SK-N-SH (cell line): ENCODE results near the gene MYBBP1A. TPM values are rescaled to one million over a fixed set of nuclear protein-coding genes. Genes with fewer than 3 reads are reported as not detected.

Source experiments
- CTCF ChIA-PET: fragments of 300-600, 350-600 bp; formaldehyde crosslinking; extraction: SDS; loops from one replicate; lab custom pipeline; 2021; lab: Yijun Ruan, JAX
- POLR2A ChIA-PET: fragments of 350-600 bp; sonication (Branson Sonifier 250); formaldehyde crosslinking; extraction: SDS; loops from one replicate; lab custom pipeline; 2020; ENCODE audit warnings: antibody characterized with exemption, inconsistent platforms; lab: Yijun Ruan, JAX
- DNase-seq: peaks from one replicate; pipeline ENCODE4 v3.0.0; 2012
- H2AFZ ChIP-seq: fragments of 200-600 bp; sonication (generic); 2 replicates; pipeline ENCODE4 v1.8.1; 2016; ENCODE audit warnings: antibody characterized with exemption, mild to moderate bottlenecking, low read depth
- H3F3A ChIP-seq: fragments of 200-600 bp; sonication (generic); replicated peaks from 2 replicates; pipeline ENCODE3; 2016; ENCODE audit warnings: antibody characterized with exemption, mild to moderate bottlenecking; ENCODE audit not compliant: insufficient read depth
- H3K27ac ChIP-seq, 2 experiments: fragments of 200-500 bp in 1 of 2; fragments of 200-600 bp in 1 of 2; sonication (Bioruptor generic) in 1 of 2; sonication (generic), shearing (Covaris generic) in 1 of 2; 2 replicates each; pipeline versions ENCODE4 v1.5.1 to v1.6.1; 2014 to 2016; ENCODE audit warnings: low read depth in 2 of 2, inconsistent platforms in 1 of 2, low read length in 1 of 2, mild to moderate bottlenecking in 1 of 2, mixed read lengths in 1 of 2
- H3K27me3 ChIP-seq: fragments of 200-600 bp; sonication (generic), shearing (Covaris generic); 2 replicates; pipeline ENCODE4 v1.6.1; 2016; ENCODE audit warnings: mixed run types; ENCODE audit not compliant: insufficient read depth
- H3K36me3 ChIP-seq, 2 experiments: fragments of 200-500 bp in 1 of 2; fragments of 200-600 bp in 1 of 2; sonication (Bioruptor generic) in 1 of 2; sonication (generic) in 1 of 2; replicated peaks in 1 of 2; 2 replicates each; pipeline versions ENCODE3 to v1.5.1; 2014 to 2016; ENCODE audit warnings: low read length in 1 of 2, mild to moderate bottlenecking in 1 of 2; ENCODE audit not compliant: insufficient read depth in 2 of 2, control insufficient read depth in 1 of 2
- H3K4me1 ChIP-seq, 2 experiments: fragments of 200-500 bp in 1 of 2; fragments of 200-600 bp in 1 of 2; sonication (Bioruptor generic) in 1 of 2; sonication (generic), shearing (Covaris generic) in 1 of 2; 2 replicates each; pipeline versions ENCODE4 v1.5.1 to v1.6.1; 2014 to 2016; ENCODE audit warnings: low read depth in 1 of 2, low read length in 1 of 2, mixed run types in 1 of 2; ENCODE audit not compliant: insufficient read depth in 2 of 2, control insufficient read depth in 1 of 2
- H3K4me2 ChIP-seq: fragments of 200-600 bp; sonication (generic), shearing (Covaris generic); 2 replicates; pipeline ENCODE4 v1.6.1; 2017; ENCODE audit warnings: mixed run types
- H3K4me3 ChIP-seq, 2 experiments: fragments of 200-500 bp in 1 of 2; fragments of 200-600 bp in 1 of 2; sonication (Bioruptor generic) in 1 of 2; sonication (generic), shearing (Covaris generic) in 1 of 2; 2 replicates each; pipeline versions ENCODE4 v1.5.1 to v1.8.1; 2014 to 2016; ENCODE audit warnings: low read depth in 2 of 2, inconsistent platforms in 1 of 2, low read length in 1 of 2, mild to moderate bottlenecking in 1 of 2, mixed read lengths in 1 of 2, moderate library complexity in 1 of 2
- H3K79me2 ChIP-seq: fragments of 200-600 bp; sonication (generic); 2 replicates; pipeline ENCODE4 v1.8.1; 2017; ENCODE audit warnings: mild to moderate bottlenecking; ENCODE audit not compliant: insufficient read depth
- H3K9ac ChIP-seq: fragments of 200-600 bp; sonication (generic); 2 replicates; pipeline ENCODE4 v1.6.1; 2017; ENCODE audit warnings: mixed run types
- H3K9me2 ChIP-seq: fragments of 200-600 bp; sonication (generic); 2 replicates; pipeline ENCODE4 v1.6.1; 2017; ENCODE audit warnings: mixed run types
- H3K9me3 ChIP-seq: fragments of 200-600 bp; sonication (generic); 2 replicates; pipeline ENCODE4 v1.6.1; 2017; ENCODE audit warnings: mixed run types, mild to moderate bottlenecking, moderate library complexity
- H4K20me1 ChIP-seq: fragments of 200-600 bp; sonication (generic); 2 replicates; pipeline ENCODE4 v1.6.1; 2017; ENCODE audit warnings: mild to moderate bottlenecking, mixed run types; ENCODE audit not compliant: insufficient read depth
- CHD2 ChIP-seq: fragments of 150-350 bp; IDR thresholded peaks from 2 replicates; pipeline ENCODE4 v1.6.1; 2018; ENCODE audit warnings: low read length; ENCODE audit not compliant: partially characterized antibody
- CTCF ChIP-seq: fragments of 200-600 bp; sonication (generic); IDR thresholded peaks from 2 replicates; pipeline ENCODE4 v1.6.1; 2017; ENCODE audit warnings: antibody characterized with exemption, mild to moderate bottlenecking, moderate library complexity
- EZH2phosphoT487 ChIP-seq: fragments of 200-600 bp; sonication (generic); IDR thresholded peaks from 2 replicates; pipeline ENCODE4 v1.6.1; 2017; ENCODE audit warnings: low read depth, mixed run types, mild to moderate bottlenecking, antibody characterized with exemption, moderate library complexity, borderline replicate concordance
- FOXJ3 ChIP-seq: sonication (generic); formaldehyde crosslinking; IDR thresholded peaks from 2 replicates; pipeline ENCODE4 v1.5.1; 2020; ENCODE audit warnings: mild to moderate bottlenecking, missing genetic modification reagents
- MAX ChIP-seq: IDR thresholded peaks from 2 replicates; pipeline ENCODE4 v1.4.0; 2012; ENCODE audit warnings: low read depth
- NFIC ChIP-seq: IDR thresholded peaks from 2 replicates; pipeline ENCODE4 v1.4.0; 2012; ENCODE audit warnings: borderline replicate concordance
- RAD21 ChIP-seq: IDR thresholded peaks from 2 replicates; pipeline ENCODE4 v1.6.1; 2012; ENCODE audit warnings: mild to moderate bottlenecking, low read length
- RXRA ChIP-seq: IDR thresholded peaks from 2 replicates; pipeline ENCODE4 v1.4.0; 2012; ENCODE audit warnings: low read depth, mild to moderate bottlenecking, borderline replicate concordance
- SIN3A ChIP-seq: IDR thresholded peaks from 2 replicates; pipeline ENCODE4 v1.6.1; 2012; ENCODE audit warnings: low read depth, mild to moderate bottlenecking, low read length, moderate library complexity, borderline replicate concordance
- TAF1 ChIP-seq: IDR thresholded peaks from 2 replicates; pipeline ENCODE4 v1.6.1; 2012; ENCODE audit warnings: low read depth, mild to moderate bottlenecking, low read length, moderate library complexity, borderline replicate concordance
- TEAD4 ChIP-seq: IDR thresholded peaks from 2 replicates; pipeline ENCODE4 v1.4.0; 2012; ENCODE audit warnings: mild to moderate bottlenecking, borderline replicate concordance; ENCODE audit not compliant: insufficient read depth
- ZBTB33 ChIP-seq: IDR thresholded peaks from 2 replicates; pipeline ENCODE4 v1.4.0; 2012; ENCODE audit warnings: low read depth, borderline replicate concordance
- WGBS: methylation state at CpG from one replicate; pipeline ENCODE4 v1.1.6; 2017; ENCODE audit warnings: low lambda C conversion rate; 5-methylcytosine and 5-hydroxymethylcytosine counted together
- polyA plus RNA-seq, 3 experiments: library from polyadenylated mRNA; depleted of rRNA; stranded (reverse); fragments of >200 nt; gene quantifications; 2 replicates each; pipeline ENCODE4 v1.2.3, GENCODE V29; 2012
- TF ChIP-seq, protein P1 (sequence below): IDR thresholded peaks from 2 replicates; pipeline ENCODE4 v1.6.1; 2012; ENCODE audit warnings: mild to moderate bottlenecking, low read depth, low read length, moderate library complexity
- TF ChIP-seq, protein P2 (sequence below): IDR thresholded peaks from 2 replicates; pipeline ENCODE4; 2012

The MYBBP1A gene
- polyA plus RNA-seq, 1 of the 3 experiments (the other 2 are of a cell fraction), result 93.0 TPM

DNA sequence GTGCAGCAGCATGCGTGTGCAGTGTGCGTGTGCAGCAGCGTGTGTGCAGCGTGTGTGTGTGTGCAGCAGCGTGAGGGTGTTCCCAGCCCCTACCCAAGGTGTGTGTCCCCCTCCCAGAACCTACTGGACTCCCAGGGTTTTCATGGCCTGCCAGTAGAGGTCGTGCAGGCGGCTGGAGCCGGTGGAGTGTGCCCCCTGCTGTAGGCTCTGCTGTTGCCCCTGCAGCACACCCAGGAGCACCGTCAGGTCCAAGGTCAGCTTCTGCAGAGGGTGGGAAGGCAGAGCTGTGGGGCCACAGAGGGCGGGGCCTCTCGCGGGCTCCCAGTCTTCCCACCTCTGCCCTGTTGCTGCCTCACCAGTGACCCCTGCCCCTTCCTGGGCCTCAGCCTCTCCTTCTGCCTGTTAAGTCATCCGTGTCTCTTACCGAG is 14.9 kb downstream of the MYBBP1A start:
- Histone ChIP-seq H3K79me2 (no peaks in the 10 kb centered on the region), H3K27ac (no peak overlapping the region), H3K9ac (no peak overlapping the region), H3K4me2 (no peak overlapping the region), H3K27me3 (no peaks in the 10 kb centered on the region), H4K20me1 (no peaks in the 10 kb centered on the region), H3K9me2 (no peaks in the 10 kb centered on the region), H3K9me3 (no peaks in the 10 kb centered on the region), H2AFZ (no peak overlapping the region), H3K4me3 (no peak overlapping the region), H3K36me3 (peaks cover 3 to 67% of the 10 kb centered on the region in 2 experiments), H3K4me1 (peaks cover 0 to 9% of the 10 kb centered on the region in 2 experiments; a peak in 1 of 4 replicates), H3F3A (no peaks in the 10 kb centered on the region)
- no peak for DNase-seq
- ChIA-PET CTCF (interaction anchor here (0.6 to 1.8 kb wide), 4 partner anchors 8 to 119 kb away, joined by 3 to 7 read pairs (median 4); no protein-coding TSS in a partner anchor), POLR2A (no interaction called here)
- TF ChIP-seq SIN3A, result no peak
- TF ChIP-seq ZBTB33, result no peak
- TF ChIP-seq NFIC, result no peak
- TF ChIP-seq CHD2, result no peak
- TF ChIP-seq, protein P1, sequence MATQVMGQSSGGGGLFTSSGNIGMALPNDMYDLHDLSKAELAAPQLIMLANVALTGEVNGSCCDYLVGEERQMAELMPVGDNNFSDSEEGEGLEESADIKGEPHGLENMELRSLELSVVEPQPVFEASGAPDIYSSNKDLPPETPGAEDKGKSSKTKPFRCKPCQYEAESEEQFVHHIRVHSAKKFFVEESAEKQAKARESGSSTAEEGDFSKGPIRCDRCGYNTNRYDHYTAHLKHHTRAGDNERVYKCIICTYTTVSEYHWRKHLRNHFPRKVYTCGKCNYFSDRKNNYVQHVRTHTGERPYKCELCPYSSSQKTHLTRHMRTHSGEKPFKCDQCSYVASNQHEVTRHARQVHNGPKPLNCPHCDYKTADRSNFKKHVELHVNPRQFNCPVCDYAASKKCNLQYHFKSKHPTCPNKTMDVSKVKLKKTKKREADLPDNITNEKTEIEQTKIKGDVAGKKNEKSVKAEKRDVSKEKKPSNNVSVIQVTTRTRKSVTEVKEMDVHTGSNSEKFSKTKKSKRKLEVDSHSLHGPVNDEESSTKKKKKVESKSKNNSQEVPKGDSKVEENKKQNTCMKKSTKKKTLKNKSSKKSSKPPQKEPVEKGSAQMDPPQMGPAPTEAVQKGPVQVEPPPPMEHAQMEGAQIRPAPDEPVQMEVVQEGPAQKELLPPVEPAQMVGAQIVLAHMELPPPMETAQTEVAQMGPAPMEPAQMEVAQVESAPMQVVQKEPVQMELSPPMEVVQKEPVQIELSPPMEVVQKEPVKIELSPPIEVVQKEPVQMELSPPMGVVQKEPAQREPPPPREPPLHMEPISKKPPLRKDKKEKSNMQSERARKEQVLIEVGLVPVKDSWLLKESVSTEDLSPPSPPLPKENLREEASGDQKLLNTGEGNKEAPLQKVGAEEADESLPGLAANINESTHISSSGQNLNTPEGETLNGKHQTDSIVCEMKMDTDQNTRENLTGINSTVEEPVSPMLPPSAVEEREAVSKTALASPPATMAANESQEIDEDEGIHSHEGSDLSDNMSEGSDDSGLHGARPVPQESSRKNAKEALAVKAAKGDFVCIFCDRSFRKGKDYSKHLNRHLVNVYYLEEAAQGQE, result no peak
- TF ChIP-seq CTCF, result no peak
- TF ChIP-seq, protein P2, sequence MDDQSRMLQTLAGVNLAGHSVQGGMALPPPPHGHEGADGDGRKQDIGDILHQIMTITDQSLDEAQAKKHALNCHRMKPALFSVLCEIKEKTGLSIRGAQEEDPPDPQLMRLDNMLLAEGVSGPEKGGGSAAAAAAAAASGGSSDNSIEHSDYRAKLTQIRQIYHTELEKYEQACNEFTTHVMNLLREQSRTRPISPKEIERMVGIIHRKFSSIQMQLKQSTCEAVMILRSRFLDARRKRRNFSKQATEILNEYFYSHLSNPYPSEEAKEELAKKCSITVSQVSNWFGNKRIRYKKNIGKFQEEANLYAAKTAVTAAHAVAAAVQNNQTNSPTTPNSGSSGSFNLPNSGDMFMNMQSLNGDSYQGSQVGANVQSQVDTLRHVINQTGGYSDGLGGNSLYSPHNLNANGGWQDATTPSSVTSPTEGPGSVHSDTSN, result no peak
- TF ChIP-seq RAD21, result no peak
- TF ChIP-seq TAF1, result no peak
- no peak for TF ChIP-seq EZH2phosphoT487
- TF ChIP-seq MAX, result no peak
- TF ChIP-seq FOXJ3 (CRISPR knock-in tag), result no peak
- no peak for TF ChIP-seq RXRA
- TF ChIP-seq TEAD4, result no peak
- 93% methylated on average over 5 of the region's 14 CpGs for WGBS
